Measurements from ENCODE around the gene OR6K3. TPM values are rescaled to one million over a fixed set of nuclear protein-coding genes. Genes with fewer than 3 reads are reported as not detected.

Gene OR6K3
- total RNA-seq, 2 experiments from 2014 or later = not detected

- no peak for DNase-seq (ENCODE audit: low spot score)
- no peaks in the 10 kb centered on the region for H4K20me1 ChIP-seq (ENCODE audit: insufficient read depth, low read length)
- intact Hi-C loops (cut with micrococcal nuclease; ENCODE audit: unreplicated experiment) = no loop called here
- no peak overlapping the region for H2AFZ ChIP-seq (ENCODE audit: low read length)
- no peak overlapping the region for H3K4me3 ChIP-seq (ENCODE audit: low read depth, low read length, poor library complexity, severe bottlenecking)
- H3K27ac ChIP-seq (ENCODE audit: low read depth, low read length, poor library complexity, severe bottlenecking) = no peak overlapping the region
- TF ChIP-seq EZH2phosphoT487 (IDR thresholded peaks at IDR 0.05; ENCODE audit: borderline replicate concordance, low read depth, low read length) = no peak
- TF ChIP-seq, protein P1, sequence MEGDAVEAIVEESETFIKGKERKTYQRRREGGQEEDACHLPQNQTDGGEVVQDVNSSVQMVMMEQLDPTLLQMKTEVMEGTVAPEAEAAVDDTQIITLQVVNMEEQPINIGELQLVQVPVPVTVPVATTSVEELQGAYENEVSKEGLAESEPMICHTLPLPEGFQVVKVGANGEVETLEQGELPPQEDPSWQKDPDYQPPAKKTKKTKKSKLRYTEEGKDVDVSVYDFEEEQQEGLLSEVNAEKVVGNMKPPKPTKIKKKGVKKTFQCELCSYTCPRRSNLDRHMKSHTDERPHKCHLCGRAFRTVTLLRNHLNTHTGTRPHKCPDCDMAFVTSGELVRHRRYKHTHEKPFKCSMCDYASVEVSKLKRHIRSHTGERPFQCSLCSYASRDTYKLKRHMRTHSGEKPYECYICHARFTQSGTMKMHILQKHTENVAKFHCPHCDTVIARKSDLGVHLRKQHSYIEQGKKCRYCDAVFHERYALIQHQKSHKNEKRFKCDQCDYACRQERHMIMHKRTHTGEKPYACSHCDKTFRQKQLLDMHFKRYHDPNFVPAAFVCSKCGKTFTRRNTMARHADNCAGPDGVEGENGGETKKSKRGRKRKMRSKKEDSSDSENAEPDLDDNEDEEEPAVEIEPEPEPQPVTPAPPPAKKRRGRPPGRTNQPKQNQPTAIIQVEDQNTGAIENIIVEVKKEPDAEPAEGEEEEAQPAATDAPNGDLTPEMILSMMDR (conservative IDR thresholded peaks at IDR 0.05; ENCODE audit: low read length) = no peak
- no peaks in the 10 kb centered on the region for H3K9me2 ChIP-seq (ENCODE audit: insufficient read depth, low read length)
- ChIA-PET CTCF (ENCODE audit: unreplicated experiment) (no interaction called here), POLR2A (no interaction called here)
- no peaks in the 10 kb centered on the region for H3K4me1 ChIP-seq (ENCODE audit: insufficient read depth, low read length, poor library complexity, severe bottlenecking)
- BruUV-seq (replicated peaks) = no TSS peak
- H3K9me3 ChIP-seq (ENCODE audit: low read length) = no peaks in the 10 kb centered on the region
- H3K36me3 ChIP-seq (ENCODE audit: insufficient read depth, low read length) = no peaks in the 10 kb centered on the region
- no peaks in the 10 kb centered on the region for H3K79me2 ChIP-seq (ENCODE audit: insufficient read depth, low read depth, low read length)
- H3K4me2 ChIP-seq (ENCODE audit: low read length) = no peak overlapping the region
Observed at GRCh38 chr1:158714754-158715153, 5.8 kb downstream of the OR6K3 start.

GRCh38 chr1:158711098-158711497, 9.4 kb downstream of the OR6K3 start:
- H3K9me3 ChIP-seq (ENCODE audit: low read length) = no peaks in the 10 kb centered on the region
- H2AFZ ChIP-seq (ENCODE audit: low read length) = no peak overlapping the region
- H3K9me2 ChIP-seq (ENCODE audit: insufficient read depth, low read length) = no peaks in the 10 kb centered on the region
- no peaks in the 10 kb centered on the region for H3K79me2 ChIP-seq (ENCODE audit: insufficient read depth, low read depth, low read length)
- no TSS peak for BruUV-seq (replicated peaks)
- TF ChIP-seq EZH2phosphoT487 (IDR thresholded peaks at IDR 0.05; ENCODE audit: borderline replicate concordance, low read depth, low read length) = no peak
- TF ChIP-seq, protein P1 (conservative IDR thresholded peaks at IDR 0.05; ENCODE audit: low read length) = no peak
- DNase-seq (ENCODE audit: low spot score) = no peak
- H3K36me3 ChIP-seq (ENCODE audit: insufficient read depth, low read length) = no peaks in the 10 kb centered on the region
- intact Hi-C loops (cut with micrococcal nuclease; ENCODE audit: unreplicated experiment) = no loop called here
- H3K4me3 ChIP-seq (ENCODE audit: low read depth, low read length, poor library complexity, severe bottlenecking) = no peak overlapping the region
- H3K27ac ChIP-seq (ENCODE audit: low read depth, low read length, poor library complexity, severe bottlenecking) = no peak overlapping the region
- no peaks in the 10 kb centered on the region for H4K20me1 ChIP-seq (ENCODE audit: insufficient read depth, low read length)
- ChIA-PET CTCF (ENCODE audit: unreplicated experiment) (no interaction called here), POLR2A (no interaction called here)
- no peaks in the 10 kb centered on the region for H3K4me1 ChIP-seq (ENCODE audit: insufficient read depth, low read length, poor library complexity, severe bottlenecking)
- no peak overlapping the region for H3K4me2 ChIP-seq (ENCODE audit: low read length)

DNA sequence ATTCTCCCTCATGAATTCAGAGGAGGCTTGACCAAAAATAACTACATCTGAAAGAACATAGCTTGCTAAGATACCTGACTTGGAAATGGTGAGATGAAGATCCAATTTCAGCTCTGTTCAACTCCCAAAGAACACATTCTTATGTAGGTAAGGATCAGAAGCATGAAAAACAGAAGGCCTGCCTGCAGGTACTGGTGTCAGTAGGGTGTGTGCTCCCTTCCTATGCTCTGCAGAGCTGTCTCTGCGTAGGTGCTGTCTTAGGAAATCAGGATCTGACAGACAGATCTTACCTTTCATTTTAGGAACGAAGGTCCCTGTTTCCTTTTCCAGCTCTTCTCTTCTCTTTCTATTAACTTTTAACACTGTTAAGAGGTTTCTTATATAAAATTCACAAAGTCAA, 14.4 kb downstream of the OR6K3 start:
- Histone ChIP-seq H3K4me1 (ENCODE audit: insufficient read depth, low read length, poor library complexity, severe bottlenecking) (no peaks in the 10 kb centered on the region), H3K27ac (ENCODE audit: low read depth, low read length, poor library complexity, severe bottlenecking) (no peak overlapping the region), H3K4me3 (ENCODE audit: low read depth, low read length, poor library complexity, severe bottlenecking) (no peak overlapping the region), H4K20me1 (ENCODE audit: insufficient read depth, low read length) (no peaks in the 10 kb centered on the region), H2AFZ (ENCODE audit: low read length) (no peak overlapping the region), H3K36me3 (ENCODE audit: insufficient read depth, low read length) (no peaks in the 10 kb centered on the region), H3K4me2 (ENCODE audit: low read length) (no peak overlapping the region), H3K79me2 (ENCODE audit: insufficient read depth, low read depth, low read length) (no peaks in the 10 kb centered on the region), H3K9me2 (ENCODE audit: insufficient read depth, low read length) (no peaks in the 10 kb centered on the region), H3K9me3 (ENCODE audit: low read length) (no peaks in the 10 kb centered on the region)
- ChIA-PET POLR2A (interaction anchor here (0.6 kb wide), 1 partner anchor 261 kb away, joined by 3 read pairs; no protein-coding TSS in a partner anchor), CTCF (ENCODE audit: unreplicated experiment) (no interaction called here)
- TF ChIP-seq, protein P1 (conservative IDR thresholded peaks at IDR 0.05; ENCODE audit: low read length) = no peak
- no peak for TF ChIP-seq EZH2phosphoT487 (IDR thresholded peaks at IDR 0.05; ENCODE audit: borderline replicate concordance, low read depth, low read length)
- no TSS peak for BruUV-seq (replicated peaks)
- DNase-seq (ENCODE audit: low spot score) = no peak
- intact Hi-C loops (cut with micrococcal nuclease; ENCODE audit: unreplicated experiment) = no loop called here
